Measurements from ENCODE around the gene IGSF21.

The IGSF21 gene

DNA sequence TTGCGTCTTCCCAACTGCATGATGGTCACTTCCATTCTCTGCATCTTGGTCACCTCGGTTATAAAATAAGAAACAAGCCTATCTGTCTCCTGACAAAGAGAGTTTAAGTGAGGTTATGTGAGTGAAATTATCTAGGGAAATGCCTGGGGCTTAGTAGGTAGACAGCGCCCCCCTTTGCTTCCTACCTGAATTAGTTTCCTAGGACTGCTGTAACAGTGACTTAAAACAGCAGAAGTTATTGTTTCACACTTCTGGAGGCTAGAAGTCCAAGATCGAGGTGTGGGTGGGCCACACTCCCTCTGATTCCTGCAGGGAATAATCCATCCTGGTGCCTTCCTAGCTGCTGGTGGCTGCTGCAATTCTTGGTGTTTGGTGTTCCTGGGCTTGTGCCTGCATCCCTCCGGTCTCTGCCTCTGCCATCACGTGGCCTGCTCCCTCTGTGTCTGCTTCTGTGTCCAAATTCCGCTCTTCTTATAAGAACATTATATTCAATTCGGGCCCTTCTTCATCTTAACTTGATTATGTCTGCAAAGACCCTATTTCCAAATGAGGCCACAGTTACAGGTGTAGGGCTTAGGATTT lies 92.6 kb downstream of the IGSF21 start:
- no peak for TF ChIP-seq EZH2 (optimal IDR thresholded peaks at IDR 0.05; ENCODE audit: low read depth, low read length)
- Histone ChIP-seq H3F3A (ENCODE audit: insufficient read depth, low read length) (no peaks in the 10 kb centered on the region), H3K27ac (ENCODE audit: low read length) (no peak overlapping the region), H3K4me2 (ENCODE audit: low read depth, low read length) (no peak overlapping the region), H3K79me2 (ENCODE audit: low read length) (no peaks in the 10 kb centered on the region), H3K9me2 (replicated peaks; ENCODE audit: insufficient read depth, low read length) (no peaks in the 10 kb centered on the region), H3K4me3 (ENCODE audit: low read length) (no peak overlapping the region), H3K27me3 (replicated peaks; ENCODE audit: insufficient read depth, low read length) (peaks cover 97% of the 10 kb centered on the region), H3K9ac (ENCODE audit: low read length) (no peak overlapping the region), H2AFZ (ENCODE audit: low read length) (no peak overlapping the region), H3K9me3 (replicated peaks; ENCODE audit: insufficient read depth, low read length) (no peaks in the 10 kb centered on the region), H3K4me1 (ENCODE audit: low read length) (no peaks in the 10 kb centered on the region), H4K20me1 (ENCODE audit: insufficient read depth, low read length) (no peaks in the 10 kb centered on the region), H3K36me3 (replicated peaks; ENCODE audit: insufficient read depth, low read length) (no peaks in the 10 kb centered on the region)
- DNase-seq, result no peak

DNA sequence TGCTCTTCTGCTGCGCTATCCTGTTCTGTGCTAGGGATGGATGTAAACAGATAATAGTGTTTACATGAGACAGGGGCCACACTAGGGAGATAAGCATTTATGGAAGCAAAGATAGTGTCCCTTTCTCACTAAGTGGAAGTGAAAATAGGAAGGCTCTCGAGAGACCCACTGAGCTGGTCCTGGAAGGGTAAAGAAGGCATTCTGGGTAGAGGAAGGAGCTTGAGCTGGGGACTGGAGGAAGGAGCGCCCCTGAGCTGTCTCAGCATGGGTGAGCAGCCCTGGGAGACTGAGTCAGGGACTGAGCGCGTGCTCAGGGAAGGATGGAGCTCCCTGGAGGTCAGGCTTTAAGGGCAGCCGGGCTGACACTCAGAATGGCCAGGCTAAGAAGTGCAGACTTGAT lies 93.3 kb downstream of the IGSF21 start:
- Histone ChIP-seq H3K9me3 (replicated peaks; ENCODE audit: insufficient read depth, low read length) (no peaks in the 10 kb centered on the region), H3K27ac (ENCODE audit: low read length) (no peak overlapping the region), H3K4me3 (ENCODE audit: low read length) (no peak overlapping the region), H4K20me1 (ENCODE audit: insufficient read depth, low read length) (no peaks in the 10 kb centered on the region), H3K4me1 (ENCODE audit: low read length) (no peaks in the 10 kb centered on the region), H3K79me2 (ENCODE audit: low read length) (no peaks in the 10 kb centered on the region), H3K36me3 (replicated peaks; ENCODE audit: insufficient read depth, low read length) (no peaks in the 10 kb centered on the region), H3F3A (ENCODE audit: insufficient read depth, low read length) (no peaks in the 10 kb centered on the region), H3K4me2 (ENCODE audit: low read depth, low read length) (no peak overlapping the region), H3K9ac (ENCODE audit: low read length) (no peak overlapping the region), H3K27me3 (replicated peaks; ENCODE audit: insufficient read depth, low read length) (peaks cover 97% of the 10 kb centered on the region), H3K9me2 (replicated peaks; ENCODE audit: insufficient read depth, low read length) (no peaks in the 10 kb centered on the region), H2AFZ (ENCODE audit: low read length) (no peak overlapping the region)
- TF ChIP-seq EZH2 (optimal IDR thresholded peaks at IDR 0.05; ENCODE audit: low read depth, low read length), result no peak
- DNase-seq, result no peak

DNA sequence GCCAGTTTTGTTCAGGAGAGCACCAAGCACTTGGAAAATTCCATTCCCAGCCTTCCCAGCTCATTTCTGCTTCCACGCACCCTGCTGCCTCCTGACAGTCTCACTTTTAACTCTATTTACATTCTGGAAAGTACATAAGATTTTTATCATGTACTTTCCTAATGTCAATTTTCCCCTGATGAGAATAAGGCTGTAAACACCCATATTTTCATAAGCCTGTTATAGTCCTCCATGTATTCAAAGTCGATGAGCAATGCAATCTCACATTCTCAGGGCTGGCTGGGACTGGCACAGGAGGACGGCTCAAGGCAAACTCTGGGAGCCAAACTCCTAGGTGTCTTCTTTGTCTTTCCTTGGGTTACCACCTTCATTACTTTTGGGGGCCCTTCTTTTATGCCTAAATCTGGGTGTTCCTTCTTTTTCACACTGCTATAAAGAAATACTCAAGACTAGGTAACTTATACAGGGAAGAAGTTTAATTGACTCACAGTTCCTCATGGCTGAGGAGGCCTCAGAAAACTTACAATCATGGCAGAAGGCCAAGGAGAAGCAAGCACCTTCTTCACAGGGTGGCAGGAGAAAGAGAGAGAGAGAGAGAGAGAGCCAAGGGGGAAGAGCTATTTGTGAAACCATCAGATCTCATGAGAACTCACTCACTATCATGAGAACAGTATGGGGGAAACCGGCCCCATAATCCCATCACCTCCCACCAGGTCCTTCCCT lies 94.6 kb downstream of the IGSF21 start:
- H3K4me1 ChIP-seq (ENCODE audit: low read length), result no peaks in the 10 kb centered on the region
- DNase-seq, result no peak

DNA sequence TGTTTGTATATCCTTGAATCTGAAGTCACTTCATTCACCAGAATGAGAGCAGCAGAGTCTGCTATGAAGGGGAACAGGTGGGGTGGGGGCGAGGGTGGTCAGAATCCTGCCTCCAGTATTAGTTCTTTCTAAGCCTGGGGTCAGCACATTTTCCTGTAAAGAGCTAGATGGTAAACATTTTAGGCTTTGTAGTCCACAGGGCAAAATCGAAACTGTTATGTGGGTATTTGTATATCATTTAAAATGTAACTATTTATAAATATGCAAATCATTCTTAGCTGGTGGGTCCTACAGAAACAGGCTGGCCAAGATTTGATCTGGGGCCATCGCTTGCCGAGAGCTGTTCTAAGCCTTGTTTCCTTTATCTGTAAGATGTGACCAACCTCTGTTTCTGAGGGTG lies 96.0 kb downstream of the IGSF21 start:
- Histone ChIP-seq H2AFZ (ENCODE audit: low read length) (no peak overlapping the region), H3K9ac (ENCODE audit: low read length) (no peak overlapping the region)

More for the DNA sequence above, 94.6 kb downstream of the IGSF21 start:
- Histone ChIP-seq H4K20me1 (ENCODE audit: insufficient read depth, low read length) (no peaks in the 10 kb centered on the region), H3K9me2 (replicated peaks; ENCODE audit: insufficient read depth, low read length) (no peaks in the 10 kb centered on the region), H3K79me2 (ENCODE audit: low read length) (no peaks in the 10 kb centered on the region), H3K27ac (ENCODE audit: low read length) (no peak overlapping the region), H3F3A (ENCODE audit: insufficient read depth, low read length) (no peaks in the 10 kb centered on the region), H2AFZ (ENCODE audit: low read length) (no peak overlapping the region), H3K4me3 (ENCODE audit: low read length) (no peak overlapping the region), H3K9ac (ENCODE audit: low read length) (no peak overlapping the region), H3K4me2 (ENCODE audit: low read depth, low read length) (no peak overlapping the region), H3K36me3 (replicated peaks; ENCODE audit: insufficient read depth, low read length) (no peaks in the 10 kb centered on the region), H3K9me3 (replicated peaks; ENCODE audit: insufficient read depth, low read length) (no peaks in the 10 kb centered on the region), H3K27me3 (replicated peaks; ENCODE audit: insufficient read depth, low read length) (peaks cover 97% of the 10 kb centered on the region)
- no peak for TF ChIP-seq EZH2phosphoT487 (IDR thresholded peaks at IDR 0.05; ENCODE audit: low read length)
- no peak for TF ChIP-seq EZH2 (optimal IDR thresholded peaks at IDR 0.05; ENCODE audit: low read depth, low read length)
- TF ChIP-seq, protein P1, sequence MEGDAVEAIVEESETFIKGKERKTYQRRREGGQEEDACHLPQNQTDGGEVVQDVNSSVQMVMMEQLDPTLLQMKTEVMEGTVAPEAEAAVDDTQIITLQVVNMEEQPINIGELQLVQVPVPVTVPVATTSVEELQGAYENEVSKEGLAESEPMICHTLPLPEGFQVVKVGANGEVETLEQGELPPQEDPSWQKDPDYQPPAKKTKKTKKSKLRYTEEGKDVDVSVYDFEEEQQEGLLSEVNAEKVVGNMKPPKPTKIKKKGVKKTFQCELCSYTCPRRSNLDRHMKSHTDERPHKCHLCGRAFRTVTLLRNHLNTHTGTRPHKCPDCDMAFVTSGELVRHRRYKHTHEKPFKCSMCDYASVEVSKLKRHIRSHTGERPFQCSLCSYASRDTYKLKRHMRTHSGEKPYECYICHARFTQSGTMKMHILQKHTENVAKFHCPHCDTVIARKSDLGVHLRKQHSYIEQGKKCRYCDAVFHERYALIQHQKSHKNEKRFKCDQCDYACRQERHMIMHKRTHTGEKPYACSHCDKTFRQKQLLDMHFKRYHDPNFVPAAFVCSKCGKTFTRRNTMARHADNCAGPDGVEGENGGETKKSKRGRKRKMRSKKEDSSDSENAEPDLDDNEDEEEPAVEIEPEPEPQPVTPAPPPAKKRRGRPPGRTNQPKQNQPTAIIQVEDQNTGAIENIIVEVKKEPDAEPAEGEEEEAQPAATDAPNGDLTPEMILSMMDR (IDR thresholded peaks at IDR 0.05; ENCODE audit: low read length), result no peak

More for the DNA sequence above, 96.0 kb downstream of the IGSF21 start:
- TF ChIP-seq EZH2 (optimal IDR thresholded peaks at IDR 0.05; ENCODE audit: low read depth, low read length) (no peak), EZH2phosphoT487 (IDR thresholded peaks at IDR 0.05; ENCODE audit: low read length) (no peak)
- TF ChIP-seq, protein P1 (IDR thresholded peaks at IDR 0.05; ENCODE audit: low read length), result no peak
- Histone ChIP-seq H3K36me3 (replicated peaks; ENCODE audit: insufficient read depth, low read length) (no peaks in the 10 kb centered on the region), H3K79me2 (ENCODE audit: low read length) (no peaks in the 10 kb centered on the region), H3K4me1 (ENCODE audit: low read length) (no peaks in the 10 kb centered on the region), H3K9me2 (replicated peaks; ENCODE audit: insufficient read depth, low read length) (no peaks in the 10 kb centered on the region), H4K20me1 (ENCODE audit: insufficient read depth, low read length) (no peaks in the 10 kb centered on the region), H3K27me3 (replicated peaks; ENCODE audit: insufficient read depth, low read length) (peaks cover 94% of the 10 kb centered on the region), H3K9me3 (replicated peaks; ENCODE audit: insufficient read depth, low read length) (no peaks in the 10 kb centered on the region), H3K4me3 (ENCODE audit: low read length) (no peak overlapping the region), H3K27ac (ENCODE audit: low read length) (no peak overlapping the region), H3K4me2 (ENCODE audit: low read depth, low read length) (no peak overlapping the region), H3F3A (ENCODE audit: insufficient read depth, low read length) (no peaks in the 10 kb centered on the region)
- DNase-seq, result peak; percentile 7
